IMR-90 (cell line): ENCODE measurements around the gene TAF8. TPM values are rescaled to one million over a fixed set of nuclear protein-coding genes. Genes with fewer than 3 reads are reported as not detected.

Experiments
- ATAC-seq: fragments of 200-7000 bp; cut with Tn5 transposase; 2 replicates; pipeline ENCODE4 v1.9.1; 2020; ENCODE audit warnings: low read depth, mild to moderate bottlenecking, moderate library complexity
- BruUV-seq: library from RNA; stranded (reverse); fragments of 400-500 nt; replicated peaks from 2 replicates; lab custom pipeline; 2021; lab: Mats Ljungman, UMichigan
- CTCF ChIA-PET: fragments of 300-600 bp; formaldehyde crosslinking; extraction: SDS; loops from one replicate; lab custom pipeline; 2021; ENCODE audit warnings: antibody characterized with exemption; lab: Yijun Ruan, JAX
- POLR2A ChIA-PET: fragments of 300-600 bp; sonication (Branson Sonifier 250); formaldehyde crosslinking; loops from one replicate; lab custom pipeline; 2022; ENCODE audit warnings: antibody characterized with exemption; ENCODE audit not compliant: unreplicated experiment; lab: Charles Lee
- DNase-seq: peaks from one replicate; pipeline ENCODE4 v3.0.0; 2013
- H2AFZ ChIP-seq: replicated peaks from 2 replicates; pipeline ENCODE3; 2013; ENCODE audit warnings: low read length, mild to moderate bottlenecking; ENCODE audit not compliant: poor library complexity
- H2AK5ac ChIP-seq: 2 replicates; pipeline ENCODE4 v1.6.1; 2013; ENCODE audit warnings: low read depth, low read length, inconsistent platforms
- H2AK9ac ChIP-seq: replicated peaks from 2 replicates; pipeline ENCODE3; 2013; ENCODE audit warnings: mild to moderate bottlenecking, low read depth, low read length, moderate library complexity; ENCODE audit not compliant: poor library complexity
- H2BK120ac ChIP-seq: 2 replicates; pipeline ENCODE4 v1.6.1; 2013; ENCODE audit warnings: low read depth, low read length, inconsistent platforms
- H2BK15ac ChIP-seq: 3 replicates; pipeline ENCODE4 v1.6.1; 2013; ENCODE audit warnings: low read depth, low read length, inconsistent platforms
- H2BK20ac ChIP-seq: 2 replicates; pipeline ENCODE4 v1.6.1; 2013; ENCODE audit warnings: low read depth, mild to moderate bottlenecking, inconsistent platforms, low read length, moderate library complexity
- H2BK5ac ChIP-seq: 2 replicates; pipeline ENCODE4 v1.6.1; 2013; ENCODE audit warnings: mild to moderate bottlenecking, low read depth, low read length, inconsistent platforms; ENCODE audit not compliant: poor library complexity, severe bottlenecking
- H3K14ac ChIP-seq: replicated peaks from 2 replicates; pipeline ENCODE4 v1.6.1; 2013; ENCODE audit warnings: low read depth, low read length, inconsistent platforms
- H3K18ac ChIP-seq: 2 replicates; pipeline ENCODE4 v1.6.1; 2013; ENCODE audit warnings: low read depth, low read length, control low read depth
- H3K23ac ChIP-seq: 2 replicates; pipeline ENCODE4 v1.6.1; 2013; ENCODE audit warnings: low read depth, low read length, inconsistent platforms
- H3K27ac ChIP-seq: 2 replicates; pipeline ENCODE4 v1.5.1; 2013; ENCODE audit warnings: mild to moderate bottlenecking, control low read depth, low read length; ENCODE audit not compliant: insufficient read depth
- H3K27me3 ChIP-seq: 2 replicates; pipeline ENCODE4 v1.6.1; 2013; ENCODE audit warnings: low read length; ENCODE audit not compliant: control insufficient read depth, insufficient read depth
- H3K36me3 ChIP-seq: 2 replicates; pipeline ENCODE4 v1.6.1; 2013; ENCODE audit warnings: low read length, mixed read lengths; ENCODE audit not compliant: control insufficient read depth, insufficient read depth
- H3K4ac ChIP-seq: 2 replicates; pipeline ENCODE4 v1.6.1; 2013; ENCODE audit warnings: low read depth, low read length, inconsistent platforms
- H3K4me1 ChIP-seq: 2 replicates; pipeline ENCODE4 v1.6.1; 2013; ENCODE audit warnings: low read length, mixed read lengths; ENCODE audit not compliant: control insufficient read depth, insufficient read depth
- H3K4me2 ChIP-seq: 2 replicates; pipeline ENCODE4 v1.6.1; 2013; ENCODE audit warnings: low read depth, mild to moderate bottlenecking, control low read depth, low read length, moderate library complexity
- H3K4me3 ChIP-seq: 2 replicates; pipeline ENCODE4 v1.5.1; 2013; ENCODE audit warnings: low read depth, mild to moderate bottlenecking, control low read depth, low read length, moderate library complexity; ENCODE audit not compliant: insufficient read depth
- H3K56ac ChIP-seq: 2 replicates; pipeline ENCODE4 v1.6.1; 2013; ENCODE audit warnings: low read length, inconsistent platforms; ENCODE audit not compliant: insufficient read depth; ENCODE audit errors: extremely low read depth
- H3K79me1 ChIP-seq, 2 experiments: 2 replicates each; pipeline ENCODE4 v1.6.1; 2013; ENCODE audit warnings: low read length in 2 of 2, inconsistent platforms in 1 of 2, low read depth in 1 of 2
- H3K9ac ChIP-seq: 2 replicates; pipeline ENCODE4 v1.6.1; 2013; ENCODE audit warnings: low read depth, low read length, control low read depth
- H3K9me1 ChIP-seq: 2 replicates; pipeline ENCODE4 v1.6.1; 2013; ENCODE audit warnings: low read length, inconsistent platforms; ENCODE audit not compliant: insufficient read depth
- H3K9me3 ChIP-seq: 2 replicates; pipeline ENCODE4 v1.6.1; 2013; ENCODE audit warnings: low read length; ENCODE audit not compliant: control insufficient read depth, insufficient read depth
- H4K20me1 ChIP-seq: 2 replicates; pipeline ENCODE4 v1.6.1; 2013; ENCODE audit warnings: low read length, inconsistent platforms; ENCODE audit not compliant: insufficient read depth
- H4K5ac ChIP-seq: 2 replicates; pipeline ENCODE4 v1.6.1; 2013; ENCODE audit warnings: mild to moderate bottlenecking, low read depth, low read length, control low read depth
- H4K8ac ChIP-seq, 2 experiments: 2 replicates each; pipeline ENCODE4 v1.6.1; 2013; ENCODE audit warnings: low read depth in 2 of 2, low read length in 2 of 2, control low read depth in 1 of 2, inconsistent platforms in 1 of 2
- H4K91ac ChIP-seq: 2 replicates; pipeline ENCODE4 v1.6.1; 2013; ENCODE audit warnings: low read depth, low read length, inconsistent platforms; ENCODE audit not compliant: insufficient read depth
- CEBPB ChIP-seq: IDR thresholded peaks from 2 replicates; pipeline ENCODE4 v1.6.1; 2012; ENCODE audit warnings: low read depth, low read length, improper control_type of control experiment
- FOS ChIP-seq: fragments of 150-350 bp; IDR thresholded peaks from 2 replicates; pipeline ENCODE4 v1.6.1; 2016; ENCODE audit warnings: low read depth, low read length
- MXI1 ChIP-seq: IDR thresholded peaks from 2 replicates; pipeline ENCODE4 v1.6.1; 2012; ENCODE audit warnings: low read depth, mild to moderate bottlenecking, low read length, moderate library complexity, borderline replicate concordance
- POLR2A ChIP-seq: IDR thresholded peaks from 2 replicates; pipeline ENCODE4 v1.6.1; 2012; ENCODE audit warnings: mild to moderate bottlenecking, low read depth, low read length
- WGBS, 2 experiments: methylation state at CpG; one replicate each; pipeline versions ENCODE4 v1.1.5 to v1.1.7; 2013; ENCODE audit warnings: missing lambda C conversion rate in 2 of 2; ENCODE audit not compliant: insufficient read length in 1 of 2; ENCODE audit errors: extremely low coverage in 2 of 2; 5-methylcytosine and 5-hydroxymethylcytosine counted together
- dilution Hi-C: fragments of 300-500 bp; cut with HindIII; formaldehyde crosslinking; loops from one replicate; pipeline ENCODE4 v1.14.3; 2018; ENCODE audit warnings: low sequenced_read_pairs; ENCODE audit not compliant: unreplicated experiment
- in situ Hi-C: fragments of 300-500 bp; cut with MboI; formaldehyde crosslinking; loops from 3 replicates; pipeline ENCODE4 v1.14.3; 2019; ENCODE audit warnings: low sequenced_read_pairs, inconsistent platforms, mixed read lengths
- intact Hi-C: fragments of 100-400 bp; cut with micrococcal nuclease; formaldehyde crosslinking; loops from 2 replicates; pipeline ENCODE4 v1.10.0; 2022
- polyA plus RNA-seq, 3 experiments: library from polyadenylated mRNA; depleted of rRNA; stranded (reverse); fragments of >200 nt; gene quantifications; 2 replicates each; pipeline ENCODE4 v1.2.3, GENCODE V29; 2012; ENCODE audit warnings: low replicate concordance in 1 of 3
- total RNA-seq: library from RNA; depleted of rRNA; stranded (reverse); fragments of >200 nt; gene quantifications from 2 replicates; pipeline ENCODE4 v1.2.3, GENCODE V29; 2012
- TF ChIP-seq, protein P1 (sequence below): fragments of 150-350 bp; IDR thresholded peaks from 2 replicates; pipeline ENCODE4 v1.6.1; 2016; ENCODE audit warnings: low read depth, mild to moderate bottlenecking, low read length, moderate library complexity, borderline replicate concordance
- TF ChIP-seq, protein P2 (sequence below): conservative IDR thresholded peaks from 2 replicates; pipeline ENCODE4 v1.5.1; 2012; ENCODE audit warnings: mild to moderate bottlenecking, low read depth, low read length, improper control_type of control experiment

The TAF8 gene
- total and polyA plus RNA-seq, 2 of the 4 experiments (the other 2 are of a cell fraction) = 14.3 to 22.8 TPM

DNA sequence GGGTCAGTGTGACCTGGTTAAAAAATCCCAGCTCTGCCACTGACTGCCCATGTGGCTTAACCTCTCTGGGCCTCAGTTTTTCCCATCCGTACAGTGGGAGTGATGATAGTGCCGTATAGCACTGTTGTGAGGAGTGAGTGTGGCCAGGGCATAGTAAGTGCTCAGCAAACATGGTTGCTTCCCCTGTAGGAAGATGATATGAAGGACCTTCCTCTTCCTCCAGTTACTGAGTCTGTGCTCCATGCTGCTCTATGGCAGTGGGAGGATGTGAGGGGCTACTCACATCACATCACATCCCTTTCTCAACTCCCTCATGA is 79.0 kb downstream of the TAF8 start (continued):
- TF ChIP-seq, protein P1, sequence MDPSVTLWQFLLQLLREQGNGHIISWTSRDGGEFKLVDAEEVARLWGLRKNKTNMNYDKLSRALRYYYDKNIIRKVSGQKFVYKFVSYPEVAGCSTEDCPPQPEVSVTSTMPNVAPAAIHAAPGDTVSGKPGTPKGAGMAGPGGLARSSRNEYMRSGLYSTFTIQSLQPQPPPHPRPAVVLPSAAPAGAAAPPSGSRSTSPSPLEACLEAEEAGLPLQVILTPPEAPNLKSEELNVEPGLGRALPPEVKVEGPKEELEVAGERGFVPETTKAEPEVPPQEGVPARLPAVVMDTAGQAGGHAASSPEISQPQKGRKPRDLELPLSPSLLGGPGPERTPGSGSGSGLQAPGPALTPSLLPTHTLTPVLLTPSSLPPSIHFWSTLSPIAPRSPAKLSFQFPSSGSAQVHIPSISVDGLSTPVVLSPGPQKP = no peak
- no peak for TF ChIP-seq POLR2A

DNA sequence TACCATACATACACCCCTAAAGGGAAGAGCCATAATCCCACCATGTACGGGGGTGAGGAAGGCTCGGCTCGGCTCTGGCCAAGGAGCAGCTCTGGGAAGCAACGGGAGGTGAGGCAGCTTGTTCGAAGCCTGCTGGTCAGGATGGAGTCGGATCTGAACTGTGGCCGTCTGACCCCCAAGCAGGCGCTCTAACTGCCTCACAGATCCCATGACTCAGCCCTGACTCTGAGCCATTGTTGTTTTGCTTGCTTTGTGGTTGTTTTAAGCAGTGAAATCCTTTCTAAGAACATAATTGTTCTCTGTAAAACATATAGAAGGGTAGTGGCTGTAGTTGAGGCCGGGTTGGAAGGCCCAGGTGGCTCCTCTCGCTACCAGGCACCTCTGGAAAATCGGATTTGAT is 81.2 kb downstream of the TAF8 start:
- Histone ChIP-seq H3K36me3 (no peaks in the 10 kb centered on the region), H4K91ac (peak overlapping the region; percentile 54), H3K9me3 (no peaks in the 10 kb centered on the region), H3K4me1 (peaks cover 6% of the 10 kb centered on the region), H3K9me1 (peaks cover 10% of the 10 kb centered on the region), H2BK20ac (peak overlapping the region; percentile 50), H3K27me3 (no peaks in the 10 kb centered on the region), H2AK9ac (peak overlapping the region; percentile 83), H3K18ac (peak overlapping the region; percentile 70), H4K20me1 (no peaks in the 10 kb centered on the region), H4K5ac (peak overlapping the region; percentile 80), H3K23ac (peak overlapping the region; percentile 58; the same call in 1 of the 2 replicates), H3K79me1 (peaks cover 0 to 40% of the 10 kb centered on the region in 2 experiments; a peak in 2 of 4 replicates), H4K8ac (peak overlapping the region; percentile 28 to 89; a peak in 3 of 4 replicates), H2BK15ac (peak overlapping the region; percentile 42; the same call in 1 of the 3 replicates), H2AFZ (peak overlapping the region; percentile 76), H3K4me2 (no peak overlapping the region), H2AK5ac (peak overlapping the region; percentile 57), H2BK120ac (peak overlapping the region; percentile 86), H3K56ac (no peak overlapping the region), H3K9ac (no peak overlapping the region), H3K14ac (peak overlapping the region; percentile 41), H3K4me3 (no peak overlapping the region), H3K27ac (peak overlapping the region; percentile 32), H2BK5ac (peak overlapping the region; percentile 67), H3K4ac (peak overlapping the region; percentile 78)
- DNase-seq (peak; percentile 89), ATAC-seq (peak; percentile 90)
- dilution Hi-C loops = no loop called here
- ChIA-PET CTCF (no interaction called here), POLR2A (no interaction called here)
- TF ChIP-seq MXI1 (no peak), FOS (peak; percentile 46), CEBPB (no peak)
- TF ChIP-seq, protein P2, sequence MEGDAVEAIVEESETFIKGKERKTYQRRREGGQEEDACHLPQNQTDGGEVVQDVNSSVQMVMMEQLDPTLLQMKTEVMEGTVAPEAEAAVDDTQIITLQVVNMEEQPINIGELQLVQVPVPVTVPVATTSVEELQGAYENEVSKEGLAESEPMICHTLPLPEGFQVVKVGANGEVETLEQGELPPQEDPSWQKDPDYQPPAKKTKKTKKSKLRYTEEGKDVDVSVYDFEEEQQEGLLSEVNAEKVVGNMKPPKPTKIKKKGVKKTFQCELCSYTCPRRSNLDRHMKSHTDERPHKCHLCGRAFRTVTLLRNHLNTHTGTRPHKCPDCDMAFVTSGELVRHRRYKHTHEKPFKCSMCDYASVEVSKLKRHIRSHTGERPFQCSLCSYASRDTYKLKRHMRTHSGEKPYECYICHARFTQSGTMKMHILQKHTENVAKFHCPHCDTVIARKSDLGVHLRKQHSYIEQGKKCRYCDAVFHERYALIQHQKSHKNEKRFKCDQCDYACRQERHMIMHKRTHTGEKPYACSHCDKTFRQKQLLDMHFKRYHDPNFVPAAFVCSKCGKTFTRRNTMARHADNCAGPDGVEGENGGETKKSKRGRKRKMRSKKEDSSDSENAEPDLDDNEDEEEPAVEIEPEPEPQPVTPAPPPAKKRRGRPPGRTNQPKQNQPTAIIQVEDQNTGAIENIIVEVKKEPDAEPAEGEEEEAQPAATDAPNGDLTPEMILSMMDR = no peak
- TF ChIP-seq, protein P1 = no peak
- WGBS, 2 experiments = no CpG with 5 or more reads among the region's 11 CpGs
- BruUV-seq = no TSS peak
- intact Hi-C loops = no loop called here
- in situ Hi-C loops = no loop called here
